Smooth muscle cell (in vitro differentiated cells): ENCODE data around the gene DHX57. TPM values are rescaled to one million over a fixed set of nuclear protein-coding genes. Genes with fewer than 3 reads are reported as not detected.
"Not testable (repeated sequence)": the region's sequence is repeated elsewhere in the genome, so short reads cannot be mapped to it uniquely, and the experiment has no call there.

ENCODE experiments used
- DNase-seq: peaks from one replicate; lab custom pipeline; 2025; ENCODE audit not compliant: unreplicated experiment; lab: John Stamatoyannopoulos, UW
- H2AFZ ChIP-seq: fragments of 200-600 bp; sonication (generic); 2 replicates; pipeline ENCODE4 v1.6.0; 2016; ENCODE audit warnings: antibody characterized with exemption, low read depth, mild to moderate bottlenecking
- H3F3A ChIP-seq: fragments of 200-600 bp; sonication (generic); 2 replicates; pipeline ENCODE4 v1.6.0; 2017; ENCODE audit warnings: antibody characterized with exemption, low read depth
- H3K27ac ChIP-seq: fragments of 200-600 bp; sonication (generic); 2 replicates; pipeline ENCODE4 v1.5.1; 2016; ENCODE audit warnings: low read depth, mild to moderate bottlenecking
- H3K27me3 ChIP-seq: fragments of 200-600 bp; sonication (generic); 2 replicates; pipeline ENCODE4 v1.6.1; 2016; ENCODE audit warnings: low read depth, mild to moderate bottlenecking
- H3K36me3 ChIP-seq: fragments of 200-600 bp; sonication (generic); 2 replicates; pipeline ENCODE4 v1.5.1; 2016; ENCODE audit warnings: low read depth
- H3K4me1 ChIP-seq: fragments of 200-600 bp; sonication (generic); 2 replicates; pipeline ENCODE4 v1.5.1; 2016; ENCODE audit warnings: low read depth
- H3K4me2 ChIP-seq: fragments of 200-600 bp; sonication (generic); 2 replicates; pipeline ENCODE4 v1.6.0; 2016; ENCODE audit warnings: mild to moderate bottlenecking
- H3K4me3 ChIP-seq: fragments of 200-600 bp; sonication (generic); 2 replicates; pipeline ENCODE4 v1.5.1; 2016; ENCODE audit warnings: mild to moderate bottlenecking
- H3K79me2 ChIP-seq: fragments of 200-600 bp; sonication (generic); 2 replicates; pipeline ENCODE4 v1.6.0; 2016; ENCODE audit warnings: low read depth, mild to moderate bottlenecking
- H3K9ac ChIP-seq: fragments of 200-600 bp; sonication (generic); 2 replicates; pipeline ENCODE4 v1.6.0; 2016; ENCODE audit warnings: low read depth
- H3K9me3 ChIP-seq: fragments of 200-600 bp; sonication (generic); replicated peaks from 2 replicates; pipeline ENCODE4 v1.5.1; 2016; ENCODE audit warnings: low read depth
- H4K20me1 ChIP-seq: fragments of 200-600 bp; sonication (generic); 2 replicates; pipeline ENCODE4 v1.6.0; 2016; ENCODE audit warnings: low read depth
- CTCF ChIP-seq: fragments of 200-600 bp; sonication (generic); IDR thresholded peaks from 2 replicates; pipeline ENCODE4 v1.5.1; 2017; ENCODE audit warnings: borderline replicate concordance, mild to moderate bottlenecking, antibody characterized with exemption; ENCODE audit not compliant: insufficient read depth, poor library complexity, severe bottlenecking
- WGBS: methylation state at CpG from one replicate; pipeline ENCODE4 v1.1.7; 2016; ENCODE audit warnings: low lambda C conversion rate; 5-methylcytosine and 5-hydroxymethylcytosine counted together
- polyA plus RNA-seq: library from polyadenylated mRNA; unstranded; fragments of >200 nt; fragmentation: Nextera tagmentation; extraction: Ambion mirVana; gene quantifications from 2 replicates; pipeline ENCODE4 v1.2.1, GENCODE V29; 2016
- total RNA-seq: library from RNA; depleted of rRNA; stranded (reverse); fragments of >200 nt; gene quantifications from 2 replicates; pipeline ENCODE4 v1.2.3, GENCODE V29; 2014

Gene DHX57
- total and polyA plus RNA-seq, 2 experiments from 2014 or later, result 10.8 to 16.8 TPM

- H3F3A ChIP-seq, result no peaks in the 10 kb centered on the region
- no peak overlapping the region for H3K9ac ChIP-seq
- DNase-seq, result no peak
- no peaks in the 10 kb centered on the region for H3K9me3 ChIP-seq
- no peak overlapping the region for H3K4me2 ChIP-seq
- H3K79me2 ChIP-seq, result no peaks in the 10 kb centered on the region
- H3K4me1 ChIP-seq, result peaks cover 4% of the 10 kb centered on the region
- no peaks in the 10 kb centered on the region for H4K20me1 ChIP-seq
- no peak overlapping the region for H2AFZ ChIP-seq
- H3K36me3 ChIP-seq, result peaks cover 19% of the 10 kb centered on the region
- no peak overlapping the region for H3K27ac ChIP-seq
- 97% methylated on average over 1 of the region's 1 CpG for WGBS
- H3K4me3 ChIP-seq, result no peak overlapping the region
- TF ChIP-seq CTCF, result no peak
- no peaks in the 10 kb centered on the region for H3K27me3 ChIP-seq
Measured at GRCh38 chr2:38829971-38830370, 45.8 kb downstream of the DHX57 start.

- H3K9me3 ChIP-seq, result no peaks in the 10 kb centered on the region
- H3F3A ChIP-seq, result no peaks in the 10 kb centered on the region
- DNase-seq, result no peak
- no peak overlapping the region for H3K27ac ChIP-seq
- no peaks in the 10 kb centered on the region for H3K27me3 ChIP-seq
- no peak for TF ChIP-seq CTCF
- no peak overlapping the region for H3K9ac ChIP-seq
- no peaks in the 10 kb centered on the region for H3K79me2 ChIP-seq
- no peaks in the 10 kb centered on the region for H4K20me1 ChIP-seq
- H3K4me2 ChIP-seq, result no peak overlapping the region
- H3K4me3 ChIP-seq, result no peak overlapping the region
- WGBS, result 97% methylated on average over 4 of the region's 4 CpGs
- H3K36me3 ChIP-seq, result peaks cover 22% of the 10 kb centered on the region
- H2AFZ ChIP-seq, result no peak overlapping the region
- H3K4me1 ChIP-seq, result peaks cover 4% of the 10 kb centered on the region
Measured at GRCh38 chr2:38828460-38828859, 47.3 kb downstream of the DHX57 start.

- not testable (repeated sequence) for H3K27me3 ChIP-seq, H3K9me3 ChIP-seq, H4K20me1 ChIP-seq, H3K79me2 ChIP-seq, H3F3A ChIP-seq, DNase-seq, H3K4me1 ChIP-seq, H2AFZ ChIP-seq, H3K4me3 ChIP-seq
- H3K36me3 ChIP-seq, result peaks cover 26% of the 10 kb centered on the region
- WGBS, result 63% methylated on average over 10 of the region's 10 CpGs
- H3K27ac ChIP-seq, result peak overlapping the region; percentile 42
- H3K4me2 ChIP-seq, result peak overlapping the region; percentile 66
- H3K9ac ChIP-seq, result peak overlapping the region; percentile 9
Measured at GRCh38 chr2:38827539-38828145, 48.1 kb downstream of the DHX57 start.

GRCh38 chr2:38825956-38826355 lies 49.8 kb downstream of the DHX57 start:
- peaks cover 26% of the 10 kb centered on the region for H3K36me3 ChIP-seq
- no peaks in the 10 kb centered on the region for H3K9me3 ChIP-seq
- H3F3A ChIP-seq, result no peaks in the 10 kb centered on the region
- WGBS, result 98% methylated on average over 2 of the region's 2 CpGs
- no peak overlapping the region for H3K4me3 ChIP-seq
- peaks cover 4% of the 10 kb centered on the region for H3K4me1 ChIP-seq
- H3K9ac ChIP-seq, result no peak overlapping the region
- H3K79me2 ChIP-seq, result no peaks in the 10 kb centered on the region
- no peak overlapping the region for H3K27ac ChIP-seq
- H2AFZ ChIP-seq, result no peak overlapping the region
- no peaks in the 10 kb centered on the region for H4K20me1 ChIP-seq
- no peak for DNase-seq
- no peak for TF ChIP-seq CTCF
- no peaks in the 10 kb centered on the region for H3K27me3 ChIP-seq
- H3K4me2 ChIP-seq, result no peak overlapping the region
